CD14-positive monocyte (primary cell): Measurements from ENCODE around the gene WDR82. TPM values are rescaled to one million over a fixed set of nuclear protein-coding genes. Genes with fewer than 3 reads are reported as not detected.

Experiments used
- DNase-seq, 3 donors: peaks; one replicate each; pipeline ENCODE4 v3.0.0-alpha.2; 2011 to 2022
- H2AFZ ChIP-seq: 2 replicates; pipeline ENCODE4 v1.6.0; 2012; ENCODE audit warnings: mild to moderate bottlenecking, low read depth, low read length, inconsistent platforms; ENCODE audit not compliant: insufficient read depth, poor library complexity, severe bottlenecking
- H3K27ac ChIP-seq, 2 donors: 1 replicate in 1 of 2; 2 replicates in 1 of 2; pipeline ENCODE4 v1.5.1; 2012 to 2013; ENCODE audit warnings: low read length in 2 of 2, control low read depth in 1 of 2, inconsistent platforms in 1 of 2, low read depth in 1 of 2, mild to moderate bottlenecking in 1 of 2
- H3K27me3 ChIP-seq, 2 donors: one replicate each; pipeline versions ENCODE4 v1.6.0 to v1.6.1; 2011 to 2013; ENCODE audit warnings: low read length in 2 of 2; ENCODE audit not compliant: control insufficient read depth in 2 of 2, insufficient read depth in 2 of 2
- H3K36me3 ChIP-seq, 2 donors: replicated peaks in 1 of 2; 1 replicate in 1 of 2; 2 replicates in 1 of 2; pipeline versions ENCODE4 v1.5.1 to v1.6.1; 2012 to 2013; ENCODE audit warnings: low read length in 2 of 2, control low read depth in 1 of 2, inconsistent platforms in 1 of 2, mild to moderate bottlenecking in 1 of 2; ENCODE audit not compliant: insufficient read depth in 2 of 2, control insufficient read depth in 1 of 2
- H3K4me1 ChIP-seq, 2 donors: 1 replicate in 1 of 2; 2 replicates in 1 of 2; pipeline versions ENCODE4 v1.5.1 to v1.6.1; 2012 to 2013; ENCODE audit warnings: low read length in 2 of 2, control low read depth in 1 of 2, inconsistent platforms in 1 of 2, mild to moderate bottlenecking in 1 of 2, moderate library complexity in 1 of 2; ENCODE audit not compliant: insufficient read depth in 2 of 2, control insufficient read depth in 1 of 2
- H3K4me2 ChIP-seq: replicated peaks from 2 replicates; pipeline ENCODE3; 2012; ENCODE audit warnings: low read length, moderate library complexity, mild to moderate bottlenecking; ENCODE audit not compliant: poor library complexity, severe bottlenecking; ENCODE audit errors: extremely low read depth
- H3K4me3 ChIP-seq, 3 experiments: fragments of 200-600 bp in 1 of 3; sonication (generic) in 1 of 3; replicated peaks in 1 of 3; 1 replicate in 2 of 3; 2 replicates in 1 of 3; pipeline ENCODE4 v1.5.1; 2011 to 2013; ENCODE audit warnings: low read length in 3 of 3, mild to moderate bottlenecking in 3 of 3, control low read depth in 2 of 3, low read depth in 2 of 3, inconsistent platforms in 1 of 3, moderate library complexity in 1 of 3
- H3K79me2 ChIP-seq: 2 replicates; pipeline ENCODE4 v1.6.0; 2012; ENCODE audit warnings: mild to moderate bottlenecking, control low read depth, inconsistent platforms, low read length, moderate library complexity; ENCODE audit not compliant: insufficient read depth
- H3K9ac ChIP-seq: 2 replicates; pipeline ENCODE4 v1.6.0; 2017; ENCODE audit warnings: low read length, mild to moderate bottlenecking; ENCODE audit not compliant: insufficient read depth, poor library complexity, severe bottlenecking
- H3K9me3 ChIP-seq, 2 donors: replicated peaks in 1 of 2; 1 replicate in 1 of 2; 2 replicates in 1 of 2; pipeline versions ENCODE4 v1.5.1 to v1.6.1; 2012 to 2013; ENCODE audit warnings: low read length in 2 of 2, control low read depth in 1 of 2; ENCODE audit not compliant: control insufficient read depth in 1 of 2, insufficient read depth in 1 of 2
- H4K20me1 ChIP-seq: 2 replicates; pipeline ENCODE4 v1.6.0; 2012; ENCODE audit warnings: mild to moderate bottlenecking, low read length, control low read depth, moderate library complexity; ENCODE audit not compliant: insufficient read depth
- H3K27ac Mint-ChIP-seq, 7 donors: one replicate each; pipeline ENCODE4 v1.8.0; 2020; ENCODE audit warnings: mild to moderate bottlenecking in 7 of 7, mixed read lengths in 7 of 7, moderate library complexity in 6 of 7, inconsistent platforms in 2 of 7
- H3K27me3 Mint-ChIP-seq, 3 donors: one replicate each; pipeline ENCODE4 v1.8.0; 2021 to 2022; ENCODE audit warnings: low read depth in 3 of 3, mild to moderate bottlenecking in 3 of 3, mixed read lengths in 3 of 3, moderate library complexity in 3 of 3, inconsistent platforms in 1 of 3
- H3K36me3 Mint-ChIP-seq, 2 donors: one replicate each; pipeline ENCODE4 v1.8.0; 2020; ENCODE audit warnings: mixed read lengths in 2 of 2, inconsistent platforms in 1 of 2, mild to moderate bottlenecking in 1 of 2
- H3K4me1 Mint-ChIP-seq: one replicate; pipeline ENCODE4 v1.8.0; 2020; ENCODE audit warnings: mild to moderate bottlenecking, mixed read lengths
- H3K4me3 Mint-ChIP-seq, 2 donors: one replicate each; pipeline ENCODE4 v1.8.0; 2020; ENCODE audit warnings: mild to moderate bottlenecking in 2 of 2, mixed read lengths in 2 of 2, moderate library complexity in 1 of 2
- H3K9me3 Mint-ChIP-seq, 7 donors: one replicate each; pipeline ENCODE4 v1.8.0; 2020 to 2022; ENCODE audit warnings: mixed read lengths in 7 of 7, mild to moderate bottlenecking in 6 of 7, moderate library complexity in 6 of 7, inconsistent platforms in 2 of 7
- CTCF ChIP-seq: fragments of 200-600 bp; IDR thresholded peaks from one replicate; pipeline ENCODE4 v1.8.0; 2022; ENCODE audit warnings: antibody characterized with exemption, mild to moderate bottlenecking
- WGBS: methylation state at CpG from one replicate; pipeline ENCODE4 v1.1.5; 2013; ENCODE audit warnings: missing lambda C conversion rate; ENCODE audit not compliant: insufficient coverage; 5-methylcytosine and 5-hydroxymethylcytosine counted together
- intact Hi-C, 2 donors: fragments of 100-400 bp; cut with micrococcal nuclease; formaldehyde crosslinking; loops; one replicate each; pipeline versions ENCODE4 v1.15.0 to v1.15.1; 2023
- polyA plus RNA-seq, 3 donors: library from polyadenylated mRNA; depleted of rRNA in 1 of 3; unstranded in 2 of 3; stranded (reverse) in 1 of 3; fragments of 300-500 nt in 2 of 3; fragments of >200 nt in 1 of 3; fragmentation: Illumina TruSeq in 2 of 3; gene quantifications; 1 replicate in 2 of 3; 2 replicates in 1 of 3; pipeline ENCODE4 v1.2.3, GENCODE V29; 2012 to 2021

Gene WDR82
- polyA plus RNA-seq, 3 donors = 27.3 to 33.4 (median 32.3) TPM

DNA sequence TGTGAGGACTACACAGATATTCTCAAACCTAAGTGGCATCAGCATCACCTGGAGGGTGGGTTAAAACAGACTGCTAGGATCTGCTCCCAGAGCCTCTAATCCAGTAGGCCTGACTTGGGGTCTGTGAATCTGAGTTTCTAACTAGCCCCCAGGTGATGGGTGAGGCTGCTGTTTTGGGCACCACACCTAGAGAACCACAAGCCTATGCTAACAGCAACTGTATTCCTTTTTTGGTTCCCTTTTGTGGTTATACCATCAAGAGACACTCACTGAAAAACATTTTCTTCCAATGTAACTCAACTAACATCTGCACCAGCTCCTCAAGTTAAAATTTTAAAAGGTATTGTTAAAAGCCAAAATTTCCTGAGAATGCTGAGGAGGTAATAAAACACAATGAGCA lies 16.0 kb downstream of the WDR82 start:
- Histone ChIP-seq H2AFZ (no peak overlapping the region), H3K4me2 (no peak overlapping the region), H3K9me3 (no peaks in the 10 kb centered on the region), H3K36me3 (peaks cover 91 to 100% of the 10 kb centered on the region in 2 donors), H3K27ac (peak overlapping the region in 1 of 2 donors; percentile 20), H3K27me3 (no peaks in the 10 kb centered on the region), H3K9ac (no peak overlapping the region), H3K4me3 (no peak overlapping the region), H3K4me1 (peaks cover 7 to 9% of the 10 kb centered on the region in 2 donors), H3K79me2 (peaks cover 92% of the 10 kb centered on the region), H4K20me1 (peaks cover 99% of the 10 kb centered on the region)
- H3K27me3 Mint-ChIP-seq = peaks cover 0 to 1% (median 0%) of the 10 kb centered on the region in 3 donors
- peaks cover 20% of the 10 kb centered on the region for H3K4me1 Mint-ChIP-seq
- peaks cover 86 to 98% of the 10 kb centered on the region in 2 donors for H3K36me3 Mint-ChIP-seq
- intact Hi-C loops = no loop called here
- TF ChIP-seq CTCF = no peak
- no peak for DNase-seq
- no peak overlapping the region for H3K4me3 Mint-ChIP-seq
- no peaks in the 10 kb centered on the region for H3K9me3 Mint-ChIP-seq
- peak overlapping the region in 1 of 7 donors; percentile 57 for H3K27ac Mint-ChIP-seq

- H3K9me3 Mint-ChIP-seq = peaks cover 0 to 3% (median 0%) of the 10 kb centered on the region in 7 donors
- intact Hi-C loops = no loop called here
- no peak for DNase-seq
- H3K79me2 ChIP-seq = peaks cover 85% of the 10 kb centered on the region
- no peak overlapping the region for H2AFZ ChIP-seq
- no peaks in the 10 kb centered on the region for H3K27me3 ChIP-seq
- WGBS = no CpG with 5 or more reads among the region's 4 CpGs
- no peak overlapping the region for H3K4me2 ChIP-seq
- TF ChIP-seq CTCF = no peak
- H3K4me3 ChIP-seq = no peak overlapping the region
- H3K27ac ChIP-seq = no peak overlapping the region
- peaks cover 7 to 9% of the 10 kb centered on the region in 2 donors for H3K4me1 ChIP-seq
- no peak overlapping the region for H3K4me3 Mint-ChIP-seq
- peaks cover 99% of the 10 kb centered on the region for H4K20me1 ChIP-seq
- H3K27me3 Mint-ChIP-seq = peaks cover 0 to 1% (median 0%) of the 10 kb centered on the region in 3 donors
- peak overlapping the region in 1 of 7 donors; percentile 69 for H3K27ac Mint-ChIP-seq
- H3K9me3 ChIP-seq = no peaks in the 10 kb centered on the region
- peaks cover 90 to 100% of the 10 kb centered on the region in 2 donors for H3K36me3 Mint-ChIP-seq
- H3K9ac ChIP-seq = no peak overlapping the region
- peaks cover 26% of the 10 kb centered on the region for H3K4me1 Mint-ChIP-seq
- H3K36me3 ChIP-seq = peaks cover 91 to 100% of the 10 kb centered on the region in 2 donors
Measured at GRCh38 chr3:52259448-52259847, 19.0 kb downstream of the WDR82 start.
